Occipital lobe (tissue), 2 donors: ENCODE measurements around the gene C9. TPM values are rescaled to one million over a fixed set of nuclear protein-coding genes. Genes with fewer than 3 reads are reported as not detected.
"Not testable (repeated sequence)": the region's sequence is repeated elsewhere in the genome, so short reads cannot be mapped to it uniquely, and the experiment has no call there.

Experiments
- DNase-seq: peaks from one replicate; lab custom pipeline; 2025; lab: John Stamatoyannopoulos, UW
- total RNA-seq: library from RNA; depleted of rRNA; stranded (reverse); fragments of >200 nt; gene quantifications from one replicate; pipeline ENCODE4 v1.2.3, GENCODE V29; 2014

C9 gene
- total RNA-seq: not detected

DNA sequence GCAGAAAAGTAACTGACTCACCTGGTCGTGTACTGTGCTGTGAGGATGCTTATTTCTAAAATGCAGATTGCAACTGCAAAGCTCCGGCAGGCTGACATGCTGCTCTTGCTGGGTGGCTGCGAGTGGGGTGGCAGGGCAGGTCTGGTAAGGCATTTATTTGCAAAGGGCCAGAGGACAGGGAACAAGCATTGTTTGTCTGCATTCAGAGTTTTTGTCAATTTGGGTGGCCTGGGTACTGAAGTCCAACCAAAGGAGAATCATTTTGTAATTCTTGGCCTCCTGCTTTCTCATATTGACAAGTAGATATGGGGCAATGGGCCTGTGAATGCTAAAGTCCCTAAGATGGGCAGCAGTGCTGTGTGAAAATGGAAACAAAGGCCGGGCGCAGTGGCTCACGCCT lies at the start of gene C9:
Gene C9, minus strand, starts transcription at position 129 of the 400 bp plus-strand sequence. Its CDS starts 31 bp downstream, at position 98.
- no peak for DNase-seq

DNA sequence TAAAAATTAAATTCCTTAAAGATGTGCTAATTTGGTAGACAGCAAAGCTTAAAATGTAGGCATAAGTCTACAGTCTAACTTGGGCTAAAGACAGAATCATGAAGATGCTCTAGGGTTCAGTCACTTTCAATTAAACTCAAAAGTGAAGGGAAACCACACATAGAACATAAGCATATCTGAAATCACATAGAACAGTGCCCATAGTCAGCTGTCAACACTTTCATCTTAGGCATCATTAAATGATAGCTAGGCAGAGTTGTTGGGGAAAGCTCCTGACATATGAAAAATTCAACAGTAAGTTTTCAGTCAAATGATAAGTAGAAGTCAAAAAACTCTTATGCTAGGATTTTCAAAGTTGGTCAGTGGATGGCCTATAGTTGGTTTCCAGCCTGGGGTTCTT lies 49.5 kb upstream of the C9 start:
- no peak for DNase-seq

DNA sequence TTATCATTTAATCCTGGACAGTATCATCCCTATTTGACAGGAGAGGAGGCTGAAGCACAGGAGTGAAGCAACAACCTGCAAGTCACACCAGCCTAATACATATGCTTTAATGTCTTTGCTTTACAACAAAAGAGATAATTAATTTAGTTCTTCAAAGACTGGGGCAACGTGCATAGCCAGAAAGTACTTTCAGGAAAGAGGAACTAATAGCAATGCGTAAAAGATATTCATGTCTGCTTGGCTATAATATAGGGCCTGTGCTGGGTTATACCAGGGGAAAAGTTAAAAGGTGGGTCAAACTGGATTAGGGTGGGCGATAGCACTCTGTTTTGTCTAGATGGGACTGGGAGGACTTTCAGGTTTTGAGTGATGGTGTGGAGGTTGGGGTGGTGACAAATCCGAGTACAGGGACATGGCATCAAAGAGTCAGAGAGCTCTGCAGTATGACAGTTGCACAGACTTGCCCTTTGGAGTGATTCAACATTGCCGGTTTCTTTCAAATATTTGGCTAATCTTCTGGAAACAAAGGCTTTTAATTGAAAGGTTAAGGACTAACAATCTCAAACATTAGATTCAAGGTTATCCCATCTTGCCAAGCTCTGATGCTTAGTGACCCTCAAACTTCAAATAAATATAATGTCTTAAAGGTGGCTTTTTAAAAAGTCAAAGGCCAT lies 48.6 kb upstream of the C9 start:
- DNase-seq: no peak

DNA sequence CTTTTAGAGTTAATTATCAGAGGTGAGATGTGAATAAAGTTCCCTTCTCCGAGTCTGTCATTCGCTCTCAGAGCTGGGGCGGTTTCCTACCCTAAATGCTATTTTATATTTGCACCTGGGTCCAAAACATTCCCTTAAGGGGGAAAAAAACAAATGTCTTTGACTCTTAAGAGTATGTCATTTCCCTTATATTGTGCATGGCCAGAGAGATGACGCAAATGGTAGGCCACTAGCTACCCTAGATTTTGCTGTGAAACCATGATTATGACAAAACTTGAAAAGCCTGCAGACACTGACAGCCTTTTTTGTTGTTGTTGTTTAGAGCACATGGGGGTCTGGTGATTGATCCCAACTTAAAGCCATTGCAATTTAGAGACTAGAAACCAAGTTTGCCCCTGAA lies 47.7 kb upstream of the C9 start:
- no peak for DNase-seq

DNA sequence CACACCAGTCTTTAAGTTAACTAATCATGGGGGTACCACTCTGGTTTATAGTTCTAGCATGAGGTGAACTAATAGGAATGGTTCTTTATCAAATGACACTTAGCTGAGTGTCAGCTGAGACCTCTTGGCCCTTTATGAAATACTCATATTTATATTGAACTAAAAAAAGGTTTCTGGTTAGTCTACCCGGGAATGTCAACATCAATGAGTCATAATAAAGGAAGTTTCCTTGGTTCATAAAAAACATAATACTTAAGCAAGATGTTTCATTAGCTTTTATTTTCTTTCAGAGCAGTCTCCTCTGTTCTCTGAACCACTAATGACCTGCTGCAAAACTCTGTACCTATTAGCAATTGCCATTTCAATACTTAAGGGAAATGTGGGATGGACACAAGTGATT lies 46.8 kb upstream of the C9 start:
- DNase-seq: no peak

DNA sequence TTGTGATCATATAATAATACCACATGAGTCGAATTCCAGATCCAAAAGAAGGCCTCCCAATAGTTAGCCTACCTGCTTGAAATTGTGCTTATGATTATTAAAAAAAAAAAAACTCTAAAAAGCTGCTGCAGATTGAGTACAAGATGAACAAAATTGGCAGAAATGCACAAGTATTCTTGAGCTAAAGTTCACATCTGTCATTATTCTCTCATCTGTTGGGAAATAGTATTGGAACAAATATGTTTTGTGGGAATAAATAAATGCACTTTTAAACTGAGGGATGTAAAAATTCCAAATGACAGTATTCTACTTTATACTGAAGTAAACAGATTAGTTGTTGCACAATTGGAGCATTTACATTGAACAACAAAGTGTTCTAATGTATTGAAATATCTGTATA lies 44.7 kb upstream of the C9 start:
- no peak for DNase-seq

DNA sequence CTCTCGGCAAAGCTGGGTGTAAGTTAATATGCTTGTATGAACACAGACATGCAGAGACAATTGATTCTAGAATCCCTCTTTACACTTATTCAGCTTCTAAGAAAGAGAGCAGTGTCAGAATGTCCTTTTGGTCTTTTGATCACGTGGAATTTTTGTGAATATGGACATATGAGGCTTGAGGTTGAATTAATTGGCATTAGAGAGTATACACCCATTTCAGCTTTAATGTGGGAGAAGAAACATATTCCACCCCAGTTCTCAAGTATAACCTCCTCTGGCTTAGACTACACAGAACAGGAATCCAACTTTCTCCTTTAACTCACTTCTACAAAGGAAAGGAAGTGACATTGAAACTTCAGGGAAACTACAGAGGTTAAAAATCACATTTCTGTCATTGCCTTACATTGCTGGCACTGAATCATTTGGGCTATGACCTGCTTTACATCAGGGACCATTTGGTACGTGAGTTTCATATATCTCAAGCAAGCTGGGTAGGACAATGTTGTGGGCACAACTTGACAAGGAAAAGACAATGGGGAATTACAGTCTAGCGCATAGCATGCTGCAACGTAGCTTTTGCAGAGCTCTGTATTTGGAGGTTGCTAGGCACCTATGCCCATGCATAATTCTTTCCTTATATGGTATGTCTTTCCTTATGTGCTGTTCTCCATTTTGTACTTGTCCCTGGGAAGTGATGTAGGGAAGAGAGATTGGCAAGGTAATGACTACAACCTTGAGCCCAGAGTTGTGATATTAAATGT lies 41.0 kb upstream of the C9 start:
- no peak for DNase-seq

DNA sequence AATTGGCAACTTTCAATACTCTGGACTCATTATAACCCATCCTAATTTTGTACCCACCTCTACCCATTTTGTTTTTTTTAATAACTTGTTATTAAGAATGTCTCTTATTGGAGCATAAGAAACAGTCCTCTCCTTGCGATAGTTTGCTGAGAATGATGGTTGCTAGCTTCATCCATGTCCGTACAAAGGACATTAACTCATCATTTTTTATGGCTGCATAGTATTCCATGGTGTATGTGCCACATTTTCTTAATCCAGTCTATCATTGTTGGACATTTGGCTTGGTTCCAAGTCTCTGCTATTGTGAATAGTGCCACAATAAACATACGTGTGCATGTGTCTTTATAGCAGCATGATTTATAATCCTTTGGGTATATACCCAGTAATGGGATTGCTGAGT lies 39.5 kb upstream of the C9 start:
- not testable (repeated sequence) for DNase-seq

DNA sequence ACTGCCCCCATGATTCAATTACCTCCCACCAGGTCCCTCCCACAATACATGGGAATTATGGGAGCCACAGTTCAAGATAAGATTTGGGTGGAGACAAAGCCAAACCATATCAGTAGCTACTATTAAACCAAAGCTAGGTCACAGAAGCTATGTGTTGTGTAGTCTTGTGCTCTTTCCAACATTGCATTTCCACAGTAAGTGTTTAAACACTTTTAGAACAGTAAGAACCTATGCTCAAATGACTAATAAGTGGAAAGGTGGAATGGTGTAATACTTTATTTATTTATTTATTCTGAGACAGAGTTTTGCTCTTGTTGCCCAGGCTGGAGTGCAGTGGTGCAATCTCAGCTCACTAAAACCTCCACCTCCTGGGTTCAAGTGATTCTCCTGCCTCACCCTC lies 37.8 kb upstream of the C9 start:
- DNase-seq: not testable (repeated sequence)

DNA sequence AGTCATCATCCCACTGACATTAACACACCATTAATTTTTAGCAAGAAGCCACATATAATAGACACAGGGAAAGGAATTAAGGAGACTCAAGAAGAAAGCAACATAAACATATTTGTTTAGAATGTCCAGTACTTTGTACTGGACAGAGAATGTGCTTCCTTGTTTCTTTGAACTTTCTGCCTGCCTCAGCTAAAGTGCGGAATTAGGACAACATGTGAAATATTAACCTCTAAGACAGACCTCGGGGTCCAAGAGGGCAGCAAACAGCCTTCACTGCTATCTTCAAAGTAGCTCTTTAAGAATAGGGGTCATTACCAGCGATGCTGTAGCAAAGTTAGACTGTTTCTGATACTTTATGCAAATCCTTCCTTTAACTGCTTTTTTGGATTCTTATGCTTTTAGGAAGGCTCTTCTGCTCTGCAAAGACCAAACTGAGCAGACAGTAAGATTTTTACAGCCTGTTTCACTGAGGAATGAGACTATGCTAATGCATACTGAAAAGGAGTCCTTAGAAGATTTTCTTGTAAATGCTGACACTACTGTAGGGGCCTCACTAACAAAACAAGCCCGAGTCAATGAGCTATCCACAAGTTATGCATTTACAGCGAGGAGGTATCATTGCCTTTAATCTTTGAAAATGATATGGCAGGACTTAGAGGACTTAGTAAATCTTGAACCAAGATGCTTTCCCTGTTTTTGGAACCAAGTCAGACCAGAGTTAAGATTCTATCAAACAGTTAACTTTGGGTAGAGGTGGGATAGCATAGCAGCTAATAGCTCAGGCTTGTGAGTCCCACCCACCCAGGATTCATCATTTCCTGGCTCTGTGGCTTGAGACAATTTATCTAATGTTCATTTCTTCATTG lies 36.7 kb upstream of the C9 start:
- DNase-seq: no peak

DNA sequence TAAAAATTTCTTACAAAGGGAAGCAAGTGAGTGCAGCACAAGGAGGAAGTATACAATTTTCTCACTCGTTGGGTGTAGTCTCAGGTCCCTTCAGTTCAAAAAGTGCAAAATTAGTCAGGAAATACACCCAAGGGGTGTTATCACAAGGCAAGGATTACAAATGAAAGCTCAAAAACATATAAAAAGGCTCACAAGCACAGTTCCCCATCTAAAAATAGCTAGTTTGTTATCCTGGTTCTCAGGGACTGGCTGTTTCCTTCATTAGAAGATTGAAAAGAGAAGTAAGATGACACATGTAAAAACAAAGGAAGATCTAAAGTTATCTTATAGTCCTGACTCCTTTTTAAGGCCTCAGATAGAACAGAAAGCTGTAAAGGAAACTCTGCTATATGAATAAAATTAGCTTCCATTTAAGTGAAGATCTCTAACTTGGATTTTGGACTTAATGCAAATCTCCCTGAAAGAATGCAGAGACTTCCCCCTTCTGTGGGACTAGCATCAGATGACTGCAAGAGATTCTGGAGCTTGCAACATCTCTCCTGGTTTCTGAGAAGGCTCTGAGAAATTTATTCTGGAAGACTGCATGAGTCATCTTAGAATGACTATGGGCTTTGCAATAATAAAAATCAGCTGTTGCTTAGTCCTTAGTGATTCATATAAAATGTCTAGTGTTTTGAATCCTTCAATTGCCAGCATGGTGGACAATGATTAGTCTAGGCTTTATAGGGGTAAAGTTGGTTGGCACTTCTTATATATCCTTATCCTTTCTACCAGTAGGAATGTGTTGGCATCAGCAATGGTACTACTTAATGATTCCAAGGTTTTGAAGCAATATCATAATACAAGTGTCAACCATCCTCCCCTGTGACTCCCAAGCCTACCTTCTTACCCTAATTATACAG lies 35.1 kb upstream of the C9 start:
- no peak for DNase-seq

DNA sequence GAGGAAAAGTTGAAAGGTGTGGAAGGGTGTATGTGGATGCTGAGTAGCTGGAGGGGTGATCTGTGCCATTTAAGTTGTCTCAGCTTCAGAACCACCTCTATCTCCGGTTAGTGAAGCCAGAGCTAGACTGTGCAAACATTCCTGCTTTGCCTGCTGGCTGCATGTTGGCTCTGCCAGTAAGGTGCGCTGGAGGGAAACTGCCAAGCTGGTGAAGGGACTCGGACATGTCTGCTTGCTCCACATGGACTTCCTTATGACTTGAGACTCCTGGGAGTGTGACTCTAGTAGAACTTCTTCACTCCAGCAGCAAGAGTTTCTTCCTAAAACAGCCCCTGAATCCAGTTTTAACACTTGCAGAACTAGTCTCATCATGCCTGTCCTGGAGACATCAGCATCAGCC lies 32.5 kb upstream of the C9 start:
- no peak for DNase-seq

DNA sequence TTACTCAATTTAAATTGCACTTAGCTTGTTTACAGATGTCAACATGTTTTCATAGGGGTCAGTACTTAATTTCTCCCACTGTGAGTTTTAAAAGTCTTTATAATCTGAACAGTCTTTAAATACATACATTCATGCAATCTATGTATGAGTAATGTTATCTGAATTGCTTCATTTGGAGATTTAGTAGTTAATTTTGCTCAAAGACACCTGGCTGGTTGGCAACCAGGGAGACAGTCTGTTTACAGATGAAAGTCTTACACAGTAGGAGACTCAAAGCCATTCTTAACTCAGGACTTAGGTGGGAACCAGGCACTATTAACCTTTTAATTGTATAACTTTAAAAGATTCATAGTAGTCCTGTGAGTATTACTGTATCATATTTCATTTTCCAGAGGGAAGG lies 31.2 kb upstream of the C9 start:
- no peak for DNase-seq

DNA sequence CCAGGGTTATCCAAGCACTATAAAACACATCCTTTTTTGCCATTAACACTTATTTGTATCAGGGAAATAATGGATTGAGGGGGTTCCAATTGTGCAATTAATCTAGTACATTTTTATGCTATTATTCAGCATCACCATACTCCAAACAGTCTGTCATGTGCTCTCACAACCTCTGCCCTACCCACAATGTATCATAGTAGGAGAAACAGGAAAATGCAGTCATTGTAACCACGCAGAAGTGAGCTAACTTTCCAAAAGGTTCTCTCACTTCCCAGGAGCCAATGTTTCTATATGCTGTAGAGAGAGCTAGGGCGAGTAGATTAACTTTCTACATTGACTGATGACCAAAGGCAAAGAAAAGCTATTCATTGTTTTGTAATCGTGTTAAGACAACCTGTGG lies 30.7 kb upstream of the C9 start:
- DNase-seq: no peak

DNA sequence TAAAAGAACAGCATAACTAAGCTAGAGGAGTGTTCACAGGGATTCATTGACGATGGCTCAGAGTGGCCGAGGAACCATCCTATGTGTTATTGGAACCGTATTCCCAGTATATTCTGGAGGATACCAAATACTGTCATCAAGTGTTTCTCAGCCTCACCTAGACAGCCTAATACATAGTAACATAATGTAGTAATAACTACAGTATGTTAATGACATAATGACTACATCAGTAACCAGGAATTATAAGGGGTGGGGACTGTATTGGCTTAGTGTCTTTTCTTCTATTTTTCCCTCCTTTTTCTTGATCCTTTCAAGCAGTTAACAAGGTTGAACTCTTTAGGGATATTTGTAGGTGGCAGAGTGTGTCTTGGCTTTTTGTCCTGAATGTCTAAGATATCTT lies 26.6 kb upstream of the C9 start:
- no peak for DNase-seq

DNA sequence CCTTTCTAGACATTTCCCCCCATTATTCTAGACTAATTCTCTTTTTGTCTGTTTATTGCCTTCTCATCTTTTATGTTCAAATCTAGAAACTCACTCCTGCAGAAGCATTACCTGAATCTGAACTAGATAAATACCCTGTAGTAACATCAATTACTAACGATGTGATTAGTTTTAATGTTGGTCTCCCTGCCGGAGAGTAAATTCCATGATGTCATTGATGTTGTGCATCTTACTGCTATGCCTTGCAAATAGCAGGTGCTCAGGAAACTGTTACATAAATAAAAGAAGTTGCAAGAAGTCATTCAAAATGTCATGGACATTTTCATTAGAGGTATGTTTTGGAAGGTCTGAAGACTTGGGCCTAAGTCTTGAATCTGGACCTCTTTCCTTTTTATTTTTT lies 23.0 kb upstream of the C9 start:
- DNase-seq: no peak

DNA sequence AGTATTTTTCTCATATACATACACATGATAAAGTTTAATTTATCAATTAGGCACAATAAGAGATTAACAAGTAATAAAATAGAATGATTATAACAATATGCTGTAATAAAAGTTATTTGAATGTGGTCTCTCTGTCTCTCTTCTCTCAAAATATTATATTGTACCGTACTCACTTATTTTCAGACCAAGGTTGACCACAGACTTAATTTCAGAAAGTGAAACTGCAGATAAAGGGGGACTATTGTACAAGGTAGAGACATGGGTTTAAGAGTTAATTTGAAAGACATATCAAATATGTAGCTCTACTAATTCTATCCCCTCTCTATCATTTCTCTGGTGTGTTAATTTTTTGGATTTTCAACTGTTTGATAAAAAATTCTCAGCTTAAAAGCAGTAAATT lies 20.0 kb upstream of the C9 start:
- DNase-seq: no peak

DNA sequence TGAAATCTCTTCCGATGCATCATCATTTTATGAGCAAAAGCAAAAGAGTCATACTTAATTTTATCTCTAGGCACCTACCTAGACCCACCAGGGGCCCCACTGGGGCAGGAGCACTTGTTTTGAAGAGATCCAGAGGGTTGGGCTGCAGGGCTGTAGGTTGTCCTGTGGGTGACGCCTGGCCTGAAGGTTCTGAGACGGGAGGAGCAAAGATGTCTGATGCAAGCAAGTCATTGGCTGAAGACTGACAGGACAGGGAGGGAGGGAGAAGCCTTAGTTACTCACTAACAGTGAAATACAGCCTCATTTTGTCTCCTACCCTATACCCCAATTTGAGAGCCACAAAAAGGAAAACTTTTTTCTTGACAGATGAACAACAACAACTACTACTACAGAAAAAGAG lies 17.1 kb upstream of the C9 start:
- no peak for DNase-seq

DNA sequence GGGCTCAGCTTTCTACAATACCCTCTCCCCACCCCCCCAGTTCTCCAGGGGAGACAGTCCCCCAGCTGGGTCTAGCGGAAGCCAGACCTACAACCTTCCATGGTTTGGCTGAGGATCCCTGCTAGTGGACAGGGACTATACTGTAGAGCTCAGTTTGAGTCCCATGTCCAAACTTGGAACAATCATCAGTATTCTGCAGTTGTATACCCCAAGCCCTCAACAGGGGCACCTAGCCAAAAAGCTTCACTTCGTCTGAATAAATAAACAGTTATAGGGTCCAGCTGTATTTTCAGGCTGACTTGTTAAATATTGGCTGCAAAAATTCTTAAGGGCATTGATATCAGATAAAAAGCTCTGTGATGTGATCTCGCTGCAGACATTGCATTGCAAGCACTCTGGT lies 15.4 kb upstream of the C9 start:
- no peak for DNase-seq

DNA sequence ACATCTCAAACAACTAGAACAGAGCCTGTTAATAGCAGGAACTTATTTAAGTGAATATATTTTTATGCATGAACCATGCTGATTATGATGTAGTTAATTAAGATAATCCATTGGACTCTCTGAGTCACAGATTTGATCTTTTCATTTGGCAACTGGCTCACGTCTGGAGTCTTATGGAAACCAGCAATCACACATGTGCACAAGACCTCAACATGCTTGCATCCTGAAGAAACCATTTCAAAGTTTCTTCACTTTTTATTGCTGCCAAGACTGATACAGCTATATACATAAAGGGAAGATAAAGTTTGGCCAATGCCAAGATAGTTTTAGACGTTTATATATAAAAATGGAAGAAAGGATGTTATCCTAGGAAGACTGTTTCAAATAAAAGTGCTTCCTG lies 13.3 kb upstream of the C9 start:
- no peak for DNase-seq

DNA sequence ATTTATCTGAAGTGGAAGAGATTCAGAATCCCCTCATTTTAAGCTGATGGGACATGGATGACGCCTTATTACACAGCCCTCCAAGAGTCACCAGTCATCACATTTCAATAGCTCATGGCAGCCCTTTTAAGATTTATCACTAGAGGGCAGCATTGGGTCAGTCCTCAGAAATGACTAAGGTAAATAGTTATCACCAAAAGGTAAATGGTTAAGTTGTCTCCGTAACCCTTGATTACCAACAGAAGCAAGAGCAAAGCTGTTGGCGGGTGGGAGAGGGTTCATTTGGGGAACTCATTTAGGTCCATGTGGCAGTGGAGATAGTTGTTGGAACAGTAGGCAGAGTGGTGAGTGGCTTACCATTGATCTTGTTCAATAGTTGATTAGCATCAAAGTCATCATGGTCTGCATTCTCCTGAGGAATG lies 12.0 kb upstream of the C9 start:
- DNase-seq: no peak
